Chondrocyte (in vitro differentiated cells): Measurements from ENCODE around the gene ISG20. TPM values are rescaled to one million over a fixed set of nuclear protein-coding genes. Genes with fewer than 3 reads are reported as not detected.
A peak's percentile ranks its signal among the peaks of the same experiment; 100 is the strongest.
"Not testable (repeated sequence)": the region's sequence is repeated elsewhere in the genome, so short reads cannot be mapped to it uniquely, and the experiment has no call there.

Experiments
- DNase-seq: peaks from one replicate; pipeline ENCODE4 v3.0.0; 2021; ENCODE audit warnings: mixed read lengths, low spot score
- H3K27ac Mint-ChIP-seq: one replicate; pipeline ENCODE4 v1.8.0; 2021; ENCODE audit warnings: mild to moderate bottlenecking, moderate library complexity, mixed read lengths; ENCODE audit not compliant: unreplicated experiment
- H3K27me3 Mint-ChIP-seq: 2 replicates; pipeline ENCODE4 v1.8.0; 2021; ENCODE audit warnings: low read depth, mixed read lengths
- H3K36me3 Mint-ChIP-seq: 2 replicates; pipeline ENCODE4 v1.8.0; 2021; ENCODE audit warnings: low read depth, mixed read lengths
- H3K4me1 Mint-ChIP-seq: 2 replicates; pipeline ENCODE4 v1.8.0; 2021; ENCODE audit warnings: low read depth, mild to moderate bottlenecking, mixed read lengths
- H3K4me3 Mint-ChIP-seq: one replicate; pipeline ENCODE4 v1.8.0; 2021; ENCODE audit warnings: mild to moderate bottlenecking, moderate library complexity, mixed read lengths; ENCODE audit not compliant: unreplicated experiment
- H3K9me3 Mint-ChIP-seq: 2 replicates; pipeline ENCODE4 v1.8.0; 2021; ENCODE audit warnings: low read depth, mixed read lengths
- total RNA-seq: library from RNA; stranded (reverse); gene quantifications from 3 replicates; pipeline ENCODE4 v1.2.1, GENCODE V29; 2021
- TF ChIP-seq, protein P1 (sequence below): fragments of 200-600 bp; sonication (generic); IDR thresholded peaks from 2 replicates; pipeline ENCODE4 v1.5.0; 2021; ENCODE audit warnings: antibody characterized with exemption, mild to moderate bottlenecking, moderate library complexity

Gene ISG20
- total RNA-seq, 1 donor from 2014 or later = 4.5 TPM

DNA sequence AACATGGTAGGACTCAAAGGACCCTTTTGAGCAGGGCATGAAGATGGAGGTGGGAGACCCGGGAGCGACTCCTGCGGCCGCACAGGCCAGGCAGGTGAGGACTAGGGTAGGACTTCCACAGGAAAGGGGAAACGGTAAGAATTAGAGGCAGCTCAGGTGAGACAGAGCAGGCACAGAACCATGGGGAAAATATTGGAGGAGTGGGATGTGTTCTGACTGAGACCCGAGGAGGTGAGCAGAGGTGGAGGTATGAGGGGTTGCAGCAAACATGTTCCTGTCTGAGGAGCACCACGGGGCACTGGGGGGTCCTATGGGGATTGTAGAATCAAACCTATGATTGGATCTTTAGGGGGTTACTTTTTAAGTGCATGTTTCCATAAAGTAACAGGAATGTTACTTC, 1.4 kb upstream of the ISG20 start:
- peaks cover 6% of the 10 kb centered on the region for H3K36me3 Mint-ChIP-seq
- no peaks in the 10 kb centered on the region for H3K9me3 Mint-ChIP-seq
- TF ChIP-seq, protein P1, sequence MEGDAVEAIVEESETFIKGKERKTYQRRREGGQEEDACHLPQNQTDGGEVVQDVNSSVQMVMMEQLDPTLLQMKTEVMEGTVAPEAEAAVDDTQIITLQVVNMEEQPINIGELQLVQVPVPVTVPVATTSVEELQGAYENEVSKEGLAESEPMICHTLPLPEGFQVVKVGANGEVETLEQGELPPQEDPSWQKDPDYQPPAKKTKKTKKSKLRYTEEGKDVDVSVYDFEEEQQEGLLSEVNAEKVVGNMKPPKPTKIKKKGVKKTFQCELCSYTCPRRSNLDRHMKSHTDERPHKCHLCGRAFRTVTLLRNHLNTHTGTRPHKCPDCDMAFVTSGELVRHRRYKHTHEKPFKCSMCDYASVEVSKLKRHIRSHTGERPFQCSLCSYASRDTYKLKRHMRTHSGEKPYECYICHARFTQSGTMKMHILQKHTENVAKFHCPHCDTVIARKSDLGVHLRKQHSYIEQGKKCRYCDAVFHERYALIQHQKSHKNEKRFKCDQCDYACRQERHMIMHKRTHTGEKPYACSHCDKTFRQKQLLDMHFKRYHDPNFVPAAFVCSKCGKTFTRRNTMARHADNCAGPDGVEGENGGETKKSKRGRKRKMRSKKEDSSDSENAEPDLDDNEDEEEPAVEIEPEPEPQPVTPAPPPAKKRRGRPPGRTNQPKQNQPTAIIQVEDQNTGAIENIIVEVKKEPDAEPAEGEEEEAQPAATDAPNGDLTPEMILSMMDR = no peak
- no peaks in the 10 kb centered on the region for H3K27me3 Mint-ChIP-seq
- H3K4me3 Mint-ChIP-seq = no peak overlapping the region
- peak; percentile 46 for DNase-seq
- peak overlapping the region; percentile 93 for H3K27ac Mint-ChIP-seq
- peaks cover 34% of the 10 kb centered on the region for H3K4me1 Mint-ChIP-seq

DNA sequence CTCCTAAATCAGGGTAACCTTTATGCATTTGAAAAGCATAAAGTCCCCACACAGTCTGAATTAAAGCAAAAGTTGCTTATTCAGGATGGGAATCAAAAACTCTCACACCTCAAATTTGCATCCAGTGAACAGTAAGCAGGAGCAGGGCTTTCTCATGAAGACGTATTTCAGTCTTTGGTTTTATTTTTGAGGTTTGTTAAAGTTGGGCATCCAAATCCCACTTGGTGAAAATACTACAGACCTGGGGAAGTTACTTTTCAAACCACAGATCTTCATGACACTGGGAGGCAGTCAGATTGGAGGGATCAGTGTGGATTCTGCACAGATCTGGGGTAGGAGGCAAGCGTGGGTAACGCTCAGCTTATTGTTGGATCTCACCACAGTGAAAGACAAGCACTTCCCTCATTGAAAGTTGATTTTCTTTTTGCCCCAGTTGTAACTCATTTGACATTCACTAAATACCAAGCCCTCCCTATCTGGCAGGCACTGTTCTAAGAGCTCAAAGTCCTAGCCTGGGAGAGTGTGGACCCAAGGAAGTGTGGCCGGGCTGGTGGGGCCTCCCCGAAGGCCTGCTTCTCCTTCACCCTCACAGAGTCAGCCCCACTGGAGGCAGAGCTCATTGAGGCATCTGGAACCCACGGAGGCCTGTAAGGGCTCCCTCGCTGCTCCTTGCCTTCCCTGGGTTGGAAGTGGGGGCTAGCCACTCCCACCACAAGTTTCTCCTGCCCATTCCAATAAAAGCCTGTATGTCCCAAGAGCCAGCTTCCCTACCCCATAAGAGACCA, 783 bp upstream of the ISG20 start:
- no peaks in the 10 kb centered on the region for H3K9me3 Mint-ChIP-seq
- no peaks in the 10 kb centered on the region for H3K27me3 Mint-ChIP-seq
- TF ChIP-seq, protein P1 = no peak
- H3K4me3 Mint-ChIP-seq = peak overlapping the region; percentile 70
- DNase-seq = peak; percentile 12
- H3K4me1 Mint-ChIP-seq = peaks cover 34% of the 10 kb centered on the region
- peak overlapping the region; percentile 93 for H3K27ac Mint-ChIP-seq
- H3K36me3 Mint-ChIP-seq = peaks cover 4% of the 10 kb centered on the region

DNA sequence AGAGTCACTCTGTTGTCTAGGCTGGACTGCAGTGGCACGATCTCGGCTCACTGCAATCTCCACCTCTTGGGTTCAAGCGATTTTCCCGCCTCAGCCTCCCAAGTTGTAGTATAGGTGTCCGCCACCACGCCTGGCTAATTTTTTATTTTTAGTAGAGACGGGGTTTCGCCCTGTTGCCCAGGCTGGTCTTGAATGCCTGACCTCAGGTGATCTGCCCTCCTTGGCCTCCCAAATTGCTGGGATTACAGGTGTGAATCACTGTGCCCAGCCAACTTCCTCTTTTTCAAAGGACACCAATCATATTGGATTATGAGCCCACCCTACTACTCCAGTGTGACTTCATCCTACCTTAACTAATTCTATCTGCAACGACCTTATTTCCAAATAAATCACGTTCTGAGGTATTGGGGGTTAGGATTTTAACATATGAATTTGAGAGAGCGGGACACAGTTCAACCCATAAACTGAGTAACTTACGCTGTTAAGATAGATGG, 3.2 kb downstream of the ISG20 start:
- H3K27ac Mint-ChIP-seq = no peak overlapping the region
- no peak overlapping the region for H3K4me3 Mint-ChIP-seq
- H3K4me1 Mint-ChIP-seq = peaks cover 28% of the 10 kb centered on the region
- H3K9me3 Mint-ChIP-seq = no peaks in the 10 kb centered on the region
- no peaks in the 10 kb centered on the region for H3K36me3 Mint-ChIP-seq
- no peak for DNase-seq
- TF ChIP-seq, protein P1 = no peak
- H3K27me3 Mint-ChIP-seq = no peaks in the 10 kb centered on the region

DNA sequence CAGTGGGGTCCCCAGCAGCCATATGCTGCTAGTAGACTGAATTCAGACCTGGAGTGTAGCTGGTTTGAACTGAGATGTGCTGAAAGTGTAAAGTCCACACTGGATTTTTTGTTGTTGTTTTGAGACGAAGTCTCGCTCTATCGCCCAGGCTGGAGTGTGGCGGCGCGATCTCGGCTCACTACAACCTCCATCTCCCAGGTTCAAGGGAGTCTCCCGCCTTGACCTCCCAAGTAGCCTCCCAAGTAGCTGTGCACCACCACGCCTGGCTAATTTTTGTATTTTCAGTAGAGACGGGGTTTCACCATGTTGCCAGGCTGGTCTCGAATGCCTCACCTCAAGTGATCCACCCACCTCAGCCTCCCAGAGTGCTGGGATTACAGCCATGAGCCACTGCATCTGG, 3.7 kb downstream of the ISG20 start:
- H3K27me3 Mint-ChIP-seq, H3K27ac Mint-ChIP-seq, H3K9me3 Mint-ChIP-seq, DNase-seq, H3K4me3 Mint-ChIP-seq, H3K36me3 Mint-ChIP-seq: not testable (repeated sequence)
- H3K4me1 Mint-ChIP-seq = peaks cover 25% of the 10 kb centered on the region

DNA sequence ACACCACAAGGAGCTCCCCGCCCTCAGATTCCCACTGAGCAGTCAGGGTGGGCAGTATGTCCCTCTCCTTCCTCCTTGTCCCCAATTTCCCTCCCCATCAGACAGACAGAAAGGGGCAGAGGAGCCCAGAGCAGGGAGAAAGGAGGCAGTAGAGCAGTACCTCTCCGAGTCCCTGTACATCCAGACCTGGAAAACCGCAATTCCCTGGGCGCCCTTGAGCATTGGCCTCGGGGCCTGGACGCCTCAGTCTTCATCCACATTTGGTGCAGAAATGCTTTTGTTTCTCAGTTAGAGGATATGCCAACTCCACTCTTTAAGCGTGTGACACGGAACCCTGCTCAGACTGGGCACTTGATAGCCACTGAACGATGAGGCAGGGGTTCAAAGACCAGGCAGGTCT, 5.9 kb downstream of the ISG20 start:
- Mint-ChIP-seq H3K36me3 (no peaks in the 10 kb centered on the region), H3K27me3 (no peaks in the 10 kb centered on the region), H3K4me1 (peaks cover 22% of the 10 kb centered on the region), H3K27ac (no peak overlapping the region), H3K4me3 (no peak overlapping the region), H3K9me3 (no peaks in the 10 kb centered on the region)
- TF ChIP-seq, protein P1 = no peak
- DNase-seq = no peak
